GM12878 (cell line): ENCODE results near the gene PTPN14. TPM values are rescaled to one million over a fixed set of nuclear protein-coding genes. Genes with fewer than 3 reads are reported as not detected.

Experiments used
- ATAC-seq: fragments of 200-7000 bp; cut with Tn5 transposase; 3 replicates; pipeline ENCODE4 v1.9.1; 2020; ENCODE audit warnings: mild to moderate bottlenecking, moderate library complexity
- BruUV-seq: library from RNA; stranded (reverse); fragments of 400-500 nt; replicated peaks from 2 replicates; lab custom pipeline; 2021; lab: Mats Ljungman, UMichigan
- CTCF ChIA-PET: fragments of 300-600 bp; sonication (Branson Sonifier 250); formaldehyde crosslinking; extraction: SDS; loops from one replicate; lab custom pipeline; 2021; ENCODE audit warnings: inconsistent platforms; lab: Yijun Ruan, JAX
- POLR2A ChIA-PET: fragments of 350-600 bp; formaldehyde crosslinking; extraction: SDS; loops from one replicate; lab custom pipeline; 2021; ENCODE audit warnings: inconsistent platforms; lab: Charles Lee
- RAD21 ChIA-PET: fragments of 300-600 bp; sonication (Branson Sonifier 250); formaldehyde crosslinking; loops from one replicate; lab custom pipeline; 2023; ENCODE audit warnings: antibody characterized with exemption; ENCODE audit not compliant: unreplicated experiment; lab: Charles Lee
- SMC1A ChIA-PET: fragments of 300-600 bp; sonication (Branson Sonifier 250); formaldehyde crosslinking; loops from one replicate; lab custom pipeline; 2023; ENCODE audit not compliant: unreplicated experiment, uncharacterized antibody; lab: Charles Lee
- DNase-seq: peaks from one replicate; pipeline ENCODE4 v3.0.0-alpha.2; 2011; ENCODE audit warnings: low read depth, low spot score
- FAIRE-seq: peaks from 3 replicates; lab custom pipeline; 2011; peaks lifted over from hg19 to GRCh38; lab: Jason Lieb, UNC
- H2AFZ ChIP-seq: 2 replicates; pipeline ENCODE4 v1.6.0; 2011; ENCODE audit warnings: low read depth, low read length, control low read depth; ENCODE audit not compliant: control insufficient read depth
- H3K27ac ChIP-seq: 2 replicates; pipeline ENCODE4 v1.5.1; 2011; ENCODE audit warnings: control low read depth; ENCODE audit not compliant: control insufficient read depth, insufficient read depth
- H3K27me3 ChIP-seq, 2 experiments: replicated peaks in 1 of 2; 2 replicates each; pipeline versions ENCODE4 v1.6.0 to v1.6.1; 2011; ENCODE audit warnings: low read length in 1 of 2; ENCODE audit not compliant: control insufficient read depth in 2 of 2, insufficient read depth in 2 of 2
- H3K36me3 ChIP-seq, 2 experiments: 2 replicates each; pipeline ENCODE4 v1.5.1; 2011; ENCODE audit warnings: low read length in 1 of 2; ENCODE audit not compliant: control insufficient read depth in 2 of 2, insufficient read depth in 2 of 2
- H3K4me1 ChIP-seq: 2 replicates; pipeline ENCODE4 v1.6.1; 2011; ENCODE audit warnings: mild to moderate bottlenecking, low read length, moderate library complexity, mixed read lengths; ENCODE audit not compliant: control insufficient read depth, insufficient read depth
- H3K4me2 ChIP-seq: 2 replicates; pipeline ENCODE4 v1.6.0; 2011; ENCODE audit warnings: control low read depth; ENCODE audit not compliant: control insufficient read depth, insufficient read depth
- H3K4me3 ChIP-seq: fragments of 200-600 bp; sonication (generic); 2 replicates; pipeline ENCODE4 v1.5.1; 2016
- H3K79me2 ChIP-seq: 2 replicates; pipeline ENCODE4 v1.6.0; 2011; ENCODE audit warnings: low read length; ENCODE audit not compliant: control insufficient read depth, insufficient read depth
- H3K9ac ChIP-seq: 2 replicates; pipeline ENCODE4 v1.8.0; 2011; ENCODE audit warnings: low read length, control low read depth, mixed read lengths; ENCODE audit not compliant: control insufficient read depth, insufficient read depth
- H3K9me3 ChIP-seq: replicated peaks from 3 replicates; pipeline ENCODE4 v1.5.1; 2011; ENCODE audit warnings: mild to moderate bottlenecking, low read length; ENCODE audit not compliant: control insufficient read depth, insufficient read depth
- H4K20me1 ChIP-seq: 2 replicates; pipeline ENCODE4 v1.6.0; 2011; ENCODE audit not compliant: control insufficient read depth, insufficient read depth
- CBX3 ChIP-seq: fragments of 200-600 bp; sonication (generic); IDR thresholded peaks from 2 replicates; pipeline ENCODE4 v1.6.1; 2016; ENCODE audit warnings: low read depth, borderline replicate concordance
- FOXM1 ChIP-seq: IDR thresholded peaks from 2 replicates; pipeline ENCODE4 v1.6.1; 2012; ENCODE audit warnings: low read depth, mild to moderate bottlenecking, inconsistent platforms, low read length, moderate library complexity
- MEF2B ChIP-seq: fragments of 450-650 bp; IDR thresholded peaks from 2 replicates; pipeline ENCODE4 v1.6.1; 2018; ENCODE audit warnings: mild to moderate bottlenecking, moderate library complexity; ENCODE audit not compliant: partially characterized antibody, poor library complexity, severe bottlenecking
- MYC ChIP-seq: IDR thresholded peaks from 2 replicates; pipeline ENCODE4 v1.6.1; 2011; ENCODE audit warnings: mild to moderate bottlenecking, low read length, moderate library complexity, inconsistent platforms; ENCODE audit not compliant: insufficient read depth, insufficient replicate concordance, insufficient read length, severe bottlenecking
- NFYB ChIP-seq: IDR thresholded peaks from 2 replicates; pipeline ENCODE4 v1.6.1; 2011; ENCODE audit warnings: low read depth, mild to moderate bottlenecking, low read length, improper control_type of control experiment, moderate library complexity; ENCODE audit not compliant: insufficient read depth
- SREBF2 ChIP-seq: IDR thresholded peaks from 2 replicates; pipeline ENCODE4 v1.6.1; 2012; ENCODE audit warnings: mild to moderate bottlenecking, low read length
- WGBS: methylation state at CpG from one replicate; pipeline ENCODE4 v1.1.6; 2016; ENCODE audit warnings: low lambda C conversion rate; ENCODE audit not compliant: insufficient replicate concordance, insufficient coverage; ENCODE audit errors: missing lambda C conversion rate; 5-methylcytosine and 5-hydroxymethylcytosine counted together
- in situ Hi-C: fragments of 300-500 bp; cut with MboI; formaldehyde crosslinking; loops from 9 replicates; pipeline ENCODE4 v1.14.3; 2018; ENCODE audit warnings: mixed read lengths
- intact Hi-C: fragments of 100-400 bp; cut with micrococcal nuclease; formaldehyde crosslinking; loops from one replicate; pipeline ENCODE4 v1.14.2; 2022; ENCODE audit not compliant: unreplicated experiment
- polyA plus RNA-seq, 11 experiments: library from polyadenylated mRNA; depleted of rRNA in 4 of 11; unstranded in 6 of 11; stranded (reverse) in 5 of 11; fragments of >200 nt; fragmentation: Nextera tagmentation in 4 of 11; fragmentation: Illumina TruSeq in 1 of 11; extraction: Ambion mirVana in 4 of 11; extraction: Trizol in 1 of 11; gene quantifications; 1 replicate in 1 of 11; 2 replicates in 10 of 11; pipeline versions ENCODE4 v1.2.1 to v1.2.3, GENCODE V29; 2011 to 2016; ENCODE audit warnings: inconsistent platforms in 2 of 11, missing spikeins in 2 of 11, low read depth in 1 of 11
- total RNA-seq, 4 experiments: library from RNA; depleted of rRNA in 3 of 4; stranded (reverse); fragments of >200 nt in 3 of 4; fragmentation: Illumina TruSeq in 1 of 4; extraction: Trizol in 1 of 4; gene quantifications; 2 replicates each; pipeline versions ENCODE4 v1.2.1 to v1.2.3, GENCODE V29; 2013 to 2021

Gene PTPN14
- total and polyA plus RNA-seq, 10 of the 15 experiments (the other 5 are each of a cell fraction or from before 2014, with no cell fraction given) = 0.05 to 5.1 (median 0.44) TPM

GRCh38 chr1:214472364-214472763, 79.0 kb downstream of the PTPN14 start:
- Histone ChIP-seq H3K79me2 (no peaks in the 10 kb centered on the region), H3K36me3 (no peaks in the 10 kb centered on the region), H3K4me2 (no peak overlapping the region), H3K9me3 (no peaks in the 10 kb centered on the region), H3K27ac (no peak overlapping the region), H3K4me1 (no peaks in the 10 kb centered on the region), H3K27me3 (no peaks in the 10 kb centered on the region), H3K9ac (no peak overlapping the region), H2AFZ (no peak overlapping the region), H3K4me3 (no peak overlapping the region), H4K20me1 (no peaks in the 10 kb centered on the region)
- ATAC-seq = no peak
- no TSS peak for BruUV-seq
- no peak for TF ChIP-seq FOXM1
- TF ChIP-seq MYC = no peak
- RAD21 ChIA-PET = interaction anchor here (1.6 to 2.4 kb wide), 3 partner anchors 14 to 113 kb away, joined by 3 to 7 read pairs (median 7); no protein-coding TSS in a partner anchor
- POLR2A ChIA-PET = interaction anchor here (2.6 kb wide), 1 partner anchor 14 kb away, joined by 8 read pairs; no protein-coding TSS in a partner anchor
- CTCF ChIA-PET = interaction anchor here (0.7 to 1.8 kb wide), 6 partner anchors 14 to 155 kb away, joined by 3 to 6 read pairs (median 4); no protein-coding TSS in a partner anchor
- SMC1A ChIA-PET = interaction anchor here (0.7 to 7.5 kb wide), 14 partner anchors 11 to 113 kb away, joined by 3 to 30 read pairs (median 4); no protein-coding TSS in a partner anchor
- intact Hi-C loops (no loop called here), in situ Hi-C loops (no loop called here)
- no peak for FAIRE-seq
- DNase-seq = no peak

- in situ Hi-C loops = no loop called here
- DNase-seq (no peak), FAIRE-seq (no peak), ATAC-seq (no peak)
- intact Hi-C loops = no loop called here
- Histone ChIP-seq H3K36me3 (no peaks in the 10 kb centered on the region), H3K27ac (no peak overlapping the region), H3K9me3 (no peaks in the 10 kb centered on the region), H3K4me3 (no peak overlapping the region), H3K4me2 (no peak overlapping the region), H3K4me1 (no peaks in the 10 kb centered on the region), H2AFZ (no peak overlapping the region), H3K79me2 (no peaks in the 10 kb centered on the region), H4K20me1 (no peaks in the 10 kb centered on the region), H3K9ac (no peak overlapping the region), H3K27me3 (no peaks in the 10 kb centered on the region)
- 66% methylated on average over 2 of the region's 2 CpGs for WGBS
- ChIA-PET POLR2A (interaction anchor here (0.6 to 2.6 kb wide), 2 partner anchors 13 to 1679 kb away, joined by 3 to 8 read pairs; no protein-coding TSS in a partner anchor), CTCF (interaction anchor here (1.1 to 1.6 kb wide), 2 partner anchors 13 to 143 kb away, joined by 5 to 6 read pairs; no protein-coding TSS in a partner anchor), SMC1A (interaction anchor here (1.0 to 1.6 kb wide), 5 partner anchors 10 to 112 kb away, joined by 3 to 5 read pairs (median 4); no protein-coding TSS in a partner anchor), RAD21 (interaction anchor here (1.1 kb wide), 1 partner anchor 33 kb away, joined by 3 read pairs; no protein-coding TSS in a partner anchor)
- no peak for TF ChIP-seq MEF2B
- no peak for TF ChIP-seq CBX3
- TF ChIP-seq NFYB = no peak
- TF ChIP-seq SREBF2 = no peak
- no TSS peak for BruUV-seq
Observed at GRCh38 chr1:214471458-214471857, 79.9 kb downstream of the PTPN14 start.
